Osteoblast (primary cell): Measurements from ENCODE around the gene CC2D1A. TPM values are rescaled to one million over a fixed set of nuclear protein-coding genes. Genes with fewer than 3 reads are reported as not detected.

ENCODE experiments used
- DNase-seq: peaks from one replicate; pipeline ENCODE4 v3.0.0; 2011; ENCODE audit warnings: low spot score, mixed read lengths; ENCODE audit not compliant: insufficient read length; ENCODE audit errors: missing footprints
- H2AFZ ChIP-seq: 2 replicates; pipeline ENCODE4 v1.6.0; 2011; ENCODE audit warnings: mild to moderate bottlenecking, low read length
- H3K27ac ChIP-seq: 2 replicates; pipeline ENCODE4 v1.5.1; 2011; ENCODE audit warnings: mild to moderate bottlenecking, low read depth, low read length, moderate library complexity
- H3K27me3 ChIP-seq: 2 replicates; pipeline ENCODE4 v1.6.0; 2012; ENCODE audit warnings: mild to moderate bottlenecking, control low read depth, inconsistent platforms, low read length, moderate library complexity; ENCODE audit not compliant: insufficient read depth
- H3K36me3 ChIP-seq: 2 replicates; pipeline ENCODE4 v1.5.1; 2011; ENCODE audit warnings: mild to moderate bottlenecking, low read length, control low read depth, moderate library complexity; ENCODE audit not compliant: insufficient read depth
- H3K4me1 ChIP-seq: 2 replicates; pipeline ENCODE4 v1.5.1; 2011; ENCODE audit warnings: mild to moderate bottlenecking, low read length, control low read depth, moderate library complexity; ENCODE audit not compliant: insufficient read depth
- H3K4me2 ChIP-seq: 2 replicates; pipeline ENCODE4 v1.6.0; 2011; ENCODE audit warnings: mild to moderate bottlenecking, low read length; ENCODE audit not compliant: insufficient read depth
- H3K4me3 ChIP-seq: fragments of 200-600 bp; sonication (generic); 3 replicates; pipeline ENCODE4 v1.5.1; 2012; ENCODE audit warnings: mild to moderate bottlenecking, low read length, inconsistent platforms; ENCODE audit not compliant: insufficient read depth
- H3K79me2 ChIP-seq: 2 replicates; pipeline ENCODE4 v1.6.0; 2012; ENCODE audit warnings: mild to moderate bottlenecking, low read length, control low read depth, inconsistent platforms; ENCODE audit not compliant: insufficient read depth
- H3K9me3 ChIP-seq: 2 replicates; pipeline ENCODE4 v1.5.1; 2011; ENCODE audit warnings: low read depth, low read length, control low read depth
- H4K20me1 ChIP-seq: 2 replicates; pipeline ENCODE4 v1.6.0; 2012; ENCODE audit warnings: mild to moderate bottlenecking, low read length, control low read depth; ENCODE audit not compliant: insufficient read depth
- total RNA-seq: library from RNA; depleted of rRNA; stranded (reverse); fragments of >200 nt; gene quantifications from 2 replicates; pipeline ENCODE4 v1.2.3, GENCODE V29; 2012
- TF ChIP-seq, protein P1 (sequence below): IDR thresholded peaks from 2 replicates; pipeline ENCODE4 v1.5.1; 2011; ENCODE audit warnings: mild to moderate bottlenecking, low read depth, low read length, moderate library complexity; ENCODE audit errors: extremely low read depth

CC2D1A gene
- total RNA-seq, 1 donor = 19.2 TPM

DNA sequence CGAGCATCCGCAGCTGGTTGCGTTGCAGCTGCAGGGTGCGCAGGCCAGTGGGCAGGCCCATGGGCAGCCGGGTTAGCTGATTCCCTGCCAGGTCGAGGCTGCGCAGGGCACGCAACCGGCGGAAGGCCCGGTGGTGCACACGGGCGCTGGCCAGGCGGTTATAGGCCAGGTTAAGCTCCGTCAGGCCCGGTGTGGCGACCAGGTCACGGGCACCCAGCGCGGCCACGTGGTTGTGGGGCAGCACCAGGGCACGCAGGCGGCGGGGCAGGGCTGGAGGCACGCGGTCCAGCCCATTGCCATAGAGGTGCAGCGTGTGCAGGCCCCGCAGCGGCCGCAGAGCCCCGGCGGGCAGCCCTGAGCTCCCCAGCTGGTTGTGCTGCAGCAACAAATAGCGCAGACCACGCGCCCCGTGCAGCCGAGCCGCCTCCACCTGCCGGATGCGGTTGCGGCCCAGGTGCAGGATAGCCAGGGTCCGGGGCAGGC, 27.0 kb downstream of the CC2D1A start:
- H3K4me1 ChIP-seq = no peaks in the 10 kb centered on the region
- no peaks in the 10 kb centered on the region for H3K9me3 ChIP-seq
- DNase-seq = peak; percentile 56
- no peak overlapping the region for H3K27ac ChIP-seq
- no peak overlapping the region for H3K4me2 ChIP-seq
- H3K36me3 ChIP-seq = peaks cover 12% of the 10 kb centered on the region
- TF ChIP-seq, protein P1, sequence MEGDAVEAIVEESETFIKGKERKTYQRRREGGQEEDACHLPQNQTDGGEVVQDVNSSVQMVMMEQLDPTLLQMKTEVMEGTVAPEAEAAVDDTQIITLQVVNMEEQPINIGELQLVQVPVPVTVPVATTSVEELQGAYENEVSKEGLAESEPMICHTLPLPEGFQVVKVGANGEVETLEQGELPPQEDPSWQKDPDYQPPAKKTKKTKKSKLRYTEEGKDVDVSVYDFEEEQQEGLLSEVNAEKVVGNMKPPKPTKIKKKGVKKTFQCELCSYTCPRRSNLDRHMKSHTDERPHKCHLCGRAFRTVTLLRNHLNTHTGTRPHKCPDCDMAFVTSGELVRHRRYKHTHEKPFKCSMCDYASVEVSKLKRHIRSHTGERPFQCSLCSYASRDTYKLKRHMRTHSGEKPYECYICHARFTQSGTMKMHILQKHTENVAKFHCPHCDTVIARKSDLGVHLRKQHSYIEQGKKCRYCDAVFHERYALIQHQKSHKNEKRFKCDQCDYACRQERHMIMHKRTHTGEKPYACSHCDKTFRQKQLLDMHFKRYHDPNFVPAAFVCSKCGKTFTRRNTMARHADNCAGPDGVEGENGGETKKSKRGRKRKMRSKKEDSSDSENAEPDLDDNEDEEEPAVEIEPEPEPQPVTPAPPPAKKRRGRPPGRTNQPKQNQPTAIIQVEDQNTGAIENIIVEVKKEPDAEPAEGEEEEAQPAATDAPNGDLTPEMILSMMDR = no peak
- H2AFZ ChIP-seq = no peak overlapping the region
- no peaks in the 10 kb centered on the region for H3K79me2 ChIP-seq
- H3K27me3 ChIP-seq = no peaks in the 10 kb centered on the region
- H4K20me1 ChIP-seq = no peaks in the 10 kb centered on the region
- H3K4me3 ChIP-seq = no peak overlapping the region

DNA sequence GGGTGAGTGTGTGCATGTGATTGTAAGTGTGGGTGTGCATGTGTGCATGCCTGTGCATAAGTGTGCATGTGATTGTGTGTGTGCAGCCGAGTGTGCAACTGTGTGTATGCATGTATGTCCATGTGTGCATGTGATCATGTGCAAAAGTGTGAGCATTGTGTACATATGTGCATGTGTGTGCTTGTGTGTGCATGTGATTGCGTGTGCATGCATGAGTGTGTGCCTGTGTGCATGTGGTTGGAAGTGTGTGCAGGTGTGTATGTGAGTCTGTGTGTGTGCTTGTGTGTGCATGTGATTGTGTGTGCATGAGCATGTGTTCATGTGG, 28.7 kb downstream of the CC2D1A start:
- Histone ChIP-seq H3K27me3 (no peaks in the 10 kb centered on the region), H3K4me1 (peaks cover 5% of the 10 kb centered on the region), H3K27ac (no peak overlapping the region), H4K20me1 (no peaks in the 10 kb centered on the region), H3K4me3 (no peak overlapping the region), H3K4me2 (no peak overlapping the region), H3K9me3 (no peaks in the 10 kb centered on the region), H3K36me3 (peaks cover 4% of the 10 kb centered on the region), H2AFZ (no peak overlapping the region), H3K79me2 (no peaks in the 10 kb centered on the region)
- TF ChIP-seq, protein P1 = no peak
- DNase-seq = peak; percentile 5

DNA sequence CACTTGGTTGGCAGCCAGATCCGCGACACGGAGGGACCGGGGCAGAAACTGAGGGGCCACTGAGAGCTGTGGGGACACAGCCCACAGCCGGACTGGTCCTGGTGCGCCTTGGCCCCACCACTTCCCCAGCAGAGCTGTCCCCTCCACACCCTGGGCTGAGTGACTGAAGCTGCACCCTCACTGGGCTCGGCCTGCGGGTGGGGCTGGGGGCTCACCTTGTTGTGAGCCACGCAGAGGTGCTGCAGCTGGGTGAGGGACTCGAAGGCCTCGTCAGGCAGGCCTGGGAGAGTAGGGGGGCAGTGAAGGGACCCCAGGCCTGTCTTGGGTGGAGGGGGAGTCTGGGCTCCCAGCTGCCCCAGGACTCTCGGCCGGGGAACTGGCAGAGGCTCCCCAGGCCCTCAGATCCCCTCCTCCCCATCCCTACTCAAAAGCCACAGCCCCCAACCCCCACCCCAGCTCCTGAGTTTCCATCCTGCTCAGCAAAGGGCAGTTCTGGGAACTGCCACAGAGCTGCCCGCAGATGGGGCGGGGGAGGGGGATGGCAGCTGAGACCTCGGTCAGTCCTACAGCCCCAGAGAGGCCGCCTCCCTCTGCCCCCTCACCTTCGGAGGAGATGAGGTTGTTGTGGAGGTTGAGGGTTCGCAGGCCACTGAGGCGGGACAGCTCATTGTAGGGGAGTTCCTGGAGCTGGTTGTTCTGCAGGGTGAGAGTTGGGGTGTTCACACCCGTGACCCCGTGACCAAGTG, 29.9 kb downstream of the CC2D1A start:
- no peaks in the 10 kb centered on the region for H3K79me2 ChIP-seq
- H3K27me3 ChIP-seq = no peaks in the 10 kb centered on the region
- no peak overlapping the region for H2AFZ ChIP-seq
- no peak overlapping the region for H3K4me2 ChIP-seq
- no peak overlapping the region for H3K27ac ChIP-seq
- H3K4me3 ChIP-seq = no peak overlapping the region
- peak; percentile 86 for DNase-seq
- TF ChIP-seq, protein P1 = no peak
- no peaks in the 10 kb centered on the region for H3K9me3 ChIP-seq
- H3K36me3 ChIP-seq = peaks cover 3% of the 10 kb centered on the region
- peaks cover 5% of the 10 kb centered on the region for H3K4me1 ChIP-seq
- H4K20me1 ChIP-seq = no peaks in the 10 kb centered on the region

DNA sequence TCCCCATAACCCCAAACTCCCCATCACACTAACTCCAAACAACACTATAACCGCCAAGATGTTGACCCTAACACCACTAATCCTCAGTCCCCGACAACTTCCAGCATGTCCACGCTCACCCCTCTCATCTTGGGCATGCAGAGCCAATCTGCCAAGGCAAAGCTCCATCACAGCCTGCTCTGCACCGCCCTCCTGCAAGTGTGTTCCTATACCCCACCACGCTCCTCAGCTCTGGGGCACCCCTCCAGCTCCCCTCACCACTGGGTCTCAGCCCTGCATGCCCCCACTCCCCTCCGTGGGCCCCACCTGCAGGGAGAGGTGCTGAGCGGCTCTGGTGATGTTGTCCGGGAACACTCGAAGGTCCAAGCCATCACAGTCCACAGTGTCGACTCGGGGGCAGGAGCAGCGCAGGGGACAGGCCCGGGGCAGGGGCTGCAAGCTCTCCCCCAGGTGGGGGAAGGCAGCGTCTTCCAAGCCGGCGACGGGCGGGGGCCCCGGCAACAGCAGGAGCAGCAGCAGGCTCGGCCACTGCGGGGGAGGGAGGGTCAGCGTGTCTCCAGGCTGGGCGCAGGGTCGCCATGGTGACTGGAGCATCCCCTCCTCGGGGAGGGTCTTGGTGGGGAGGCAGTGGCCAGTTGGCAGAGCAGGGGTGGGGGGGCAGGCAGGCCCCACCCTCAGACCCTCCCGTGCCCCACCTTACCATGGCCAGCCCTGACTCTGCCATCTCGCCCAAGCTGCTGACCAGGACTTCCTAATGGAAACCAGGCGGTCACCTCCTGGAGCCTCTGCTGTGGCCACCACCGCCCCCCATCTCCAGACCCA, 31.7 kb downstream of the CC2D1A start:
- TF ChIP-seq, protein P1 = no peak
- Histone ChIP-seq H4K20me1 (no peaks in the 10 kb centered on the region), H3K27ac (no peak overlapping the region), H3K9me3 (no peaks in the 10 kb centered on the region), H3K27me3 (no peaks in the 10 kb centered on the region), H2AFZ (peak overlapping the region; percentile 58), H3K4me3 (peak overlapping the region; percentile 83), H3K4me1 (peaks cover 5% of the 10 kb centered on the region), H3K79me2 (no peaks in the 10 kb centered on the region), H3K4me2 (peak overlapping the region; percentile 88), H3K36me3 (no peaks in the 10 kb centered on the region)
- DNase-seq = peak; percentile 91
